SK-N-MC (cell line): ENCODE measurements around the gene P3H4.

ENCODE experiments used
- DNase-seq: peaks from one replicate; pipeline ENCODE4 v3.0.0-alpha.2; 2011; ENCODE audit warnings: low read depth, low spot score
- H3K27ac ChIP-seq: fragments of 200-600 bp; sonication (generic); 2 replicates; pipeline ENCODE4 v1.5.1; 2016; ENCODE audit warnings: mixed run types
- H3K36me3 ChIP-seq: fragments of 200-600 bp; sonication (generic); 2 replicates; pipeline ENCODE4 v1.6.1; 2017; ENCODE audit warnings: antibody characterized with exemption, low read length, mixed read lengths; ENCODE audit not compliant: insufficient read depth
- H3K4me3 ChIP-seq: fragments of 200-600 bp; sonication (generic); 2 replicates; pipeline ENCODE4 v1.5.1; 2016
- H3K9ac ChIP-seq: fragments of 200-600 bp; sonication (generic); 2 replicates; pipeline ENCODE4 v1.8.0; 2017; ENCODE audit warnings: mixed run types, mixed read lengths; ENCODE audit not compliant: insufficient read length
- H3K9me3 ChIP-seq: fragments of 200-600 bp; sonication (generic); 2 replicates; pipeline ENCODE4 v1.6.1; 2017; ENCODE audit warnings: low read depth, mild to moderate bottlenecking, antibody characterized with exemption, low read length, moderate library complexity, mixed read lengths
- EZH2 ChIP-seq: fragments of 200-600 bp; sonication (generic); IDR thresholded peaks from one replicate; pipeline ENCODE4 v1.6.1; 2017; ENCODE audit warnings: antibody characterized with exemption
- FOXP2 ChIP-seq: optimal IDR thresholded peaks from 2 replicates; pipeline ENCODE3; 2011; ENCODE audit warnings: mild to moderate bottlenecking, moderate library complexity; ENCODE audit not compliant: insufficient read depth; ENCODE audit errors: extremely low read length, control extremely low read depth
- POLR2AphosphoS5 ChIP-seq: IDR thresholded peaks from 2 replicates; pipeline ENCODE4 v1.6.1; 2012; ENCODE audit warnings: mild to moderate bottlenecking, low read depth, low read length, borderline replicate concordance

The P3H4 gene

DNA sequence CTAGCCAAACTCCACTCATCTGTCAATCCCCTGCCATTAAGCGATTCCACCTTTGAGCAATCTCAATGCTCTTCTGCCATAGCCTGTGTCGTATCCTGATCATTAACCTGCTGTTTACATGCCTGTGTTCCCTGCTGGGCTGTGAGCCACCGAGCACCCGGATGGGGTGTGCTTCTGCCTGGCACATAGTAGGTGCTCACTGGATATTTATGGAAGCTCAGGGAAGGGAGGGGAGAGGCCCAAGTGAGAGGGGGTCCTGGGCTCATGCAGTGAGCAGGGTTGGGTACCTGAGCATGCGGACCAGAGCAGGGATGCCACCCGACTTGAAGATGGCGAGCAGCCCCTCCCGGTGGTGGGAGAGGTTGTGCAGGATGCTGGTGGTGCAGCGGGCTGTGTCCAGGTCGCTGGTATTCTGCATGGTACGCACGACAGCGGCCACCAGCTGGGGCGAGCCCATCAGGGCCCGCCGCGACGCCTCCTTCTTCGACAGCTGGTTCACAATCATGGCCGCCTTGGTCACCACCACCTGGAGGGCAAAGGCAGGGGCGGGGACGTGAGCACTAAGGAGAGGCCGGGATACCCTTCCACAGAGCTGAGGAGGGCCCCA is 43.0 kb downstream of the P3H4 start:
- Histone ChIP-seq H3K4me3 (no peak overlapping the region), H3K27ac (no peak overlapping the region), H3K36me3 (peaks cover 34% of the 10 kb centered on the region; the same call in 1 of the 2 replicates), H3K9me3 (no peaks in the 10 kb centered on the region), H3K9ac (no peak overlapping the region)
- TF ChIP-seq EZH2 (no peak), FOXP2 (no peak)
- DNase-seq: no peak

DNA sequence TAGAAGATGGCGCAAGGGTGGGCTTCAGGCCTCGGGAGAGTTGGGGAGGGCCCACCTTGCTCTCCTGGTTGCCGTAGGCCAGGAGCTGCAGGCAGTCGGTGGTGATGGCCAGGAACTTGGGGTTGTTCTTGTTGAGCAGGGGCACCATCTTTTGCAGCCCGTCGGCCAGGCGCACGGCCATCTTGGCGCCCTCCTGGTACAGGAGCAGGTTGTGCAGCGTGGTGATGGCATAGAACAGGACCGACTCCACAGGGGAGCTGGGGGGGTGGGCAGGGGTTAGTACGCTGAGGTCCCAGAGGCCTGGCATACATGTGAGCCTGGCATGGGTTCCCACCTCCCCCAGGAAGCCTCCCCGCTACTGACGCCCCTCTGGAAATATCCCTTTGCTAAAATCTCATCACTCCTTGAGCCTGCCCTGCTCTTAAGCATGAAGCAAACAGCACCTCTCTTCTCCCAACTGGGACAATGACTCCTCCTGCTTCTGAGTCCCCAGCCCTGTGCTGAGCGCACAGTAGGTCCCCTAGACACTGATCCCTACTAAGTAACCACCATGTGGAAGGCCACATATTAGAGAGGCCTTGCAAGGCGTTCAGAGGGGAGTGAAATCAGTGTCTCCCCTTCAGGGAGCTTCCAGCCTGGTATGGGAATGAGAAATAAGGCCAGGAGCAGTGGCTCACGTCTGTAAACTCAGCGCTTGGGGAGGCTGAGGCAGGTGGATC is 44.3 kb downstream of the P3H4 start:
- no peak overlapping the region for H3K4me3 ChIP-seq
- DNase-seq: no peak
- no peaks in the 10 kb centered on the region for H3K9me3 ChIP-seq
- peaks cover 46% of the 10 kb centered on the region; the same call in 1 of the 2 replicates for H3K36me3 ChIP-seq
- H3K27ac ChIP-seq: no peak overlapping the region
- TF ChIP-seq FOXP2 (no peak), EZH2 (no peak), POLR2AphosphoS5 (no peak)
- H3K9ac ChIP-seq: no peak overlapping the region

DNA sequence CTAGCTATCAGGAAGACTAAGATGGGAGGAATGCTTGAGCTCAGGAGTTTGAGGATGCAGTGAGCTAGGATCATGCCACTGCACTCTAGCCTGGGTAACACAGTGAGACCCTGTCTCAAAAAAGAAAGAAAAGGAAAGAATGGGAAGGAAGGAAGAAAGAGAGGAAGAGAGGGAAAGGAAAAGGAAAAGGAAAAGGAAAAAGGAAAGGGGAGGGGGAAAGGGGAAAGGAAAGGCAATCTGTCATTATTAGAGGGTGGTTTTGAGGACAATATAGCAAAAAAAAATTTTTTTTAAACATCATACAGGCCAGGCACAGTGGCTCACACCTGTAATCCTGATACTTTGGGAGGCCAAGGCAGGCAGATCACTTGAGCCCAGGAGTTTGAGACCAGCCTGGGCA is 45.6 kb downstream of the P3H4 start:
- Histone ChIP-seq H3K9me3 (no peaks in the 10 kb centered on the region), H3K4me3 (no peak overlapping the region), H3K9ac (no peak overlapping the region), H3K27ac (no peak overlapping the region), H3K36me3 (peaks cover 54% of the 10 kb centered on the region; the same call in 1 of the 2 replicates)
- no peak for DNase-seq
- TF ChIP-seq EZH2: no peak
- no peak for TF ChIP-seq FOXP2
- no peak for TF ChIP-seq POLR2AphosphoS5

DNA sequence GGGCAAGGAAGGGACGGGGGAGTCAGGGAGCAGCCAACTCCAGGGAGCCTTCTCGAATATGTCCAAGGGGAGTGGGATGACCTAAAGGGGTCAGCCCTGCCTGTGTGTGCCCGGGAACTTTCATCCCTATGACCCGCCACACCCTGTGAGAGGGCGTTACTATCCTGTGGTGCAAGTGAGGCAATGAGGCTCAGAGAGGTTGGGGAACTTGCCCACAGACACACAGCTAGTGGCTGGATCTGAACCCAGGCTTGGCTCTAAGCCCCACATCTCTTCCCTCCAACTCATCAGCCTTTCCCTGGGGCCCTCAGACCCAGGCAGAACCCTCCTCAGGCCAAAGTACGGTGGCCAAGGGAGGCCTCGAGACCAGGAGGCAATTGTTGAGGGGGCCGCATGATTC is 48.4 kb downstream of the P3H4 start:
- H3K9me3 ChIP-seq: no peaks in the 10 kb centered on the region
- H3K9ac ChIP-seq: no peak overlapping the region
- no peak overlapping the region for H3K27ac ChIP-seq
- peaks cover 51% of the 10 kb centered on the region; the same call in 1 of the 2 replicates for H3K36me3 ChIP-seq
- no peak for DNase-seq
- no peak overlapping the region for H3K4me3 ChIP-seq
- no peak for TF ChIP-seq POLR2AphosphoS5
- TF ChIP-seq EZH2: no peak
- no peak for TF ChIP-seq FOXP2

DNA sequence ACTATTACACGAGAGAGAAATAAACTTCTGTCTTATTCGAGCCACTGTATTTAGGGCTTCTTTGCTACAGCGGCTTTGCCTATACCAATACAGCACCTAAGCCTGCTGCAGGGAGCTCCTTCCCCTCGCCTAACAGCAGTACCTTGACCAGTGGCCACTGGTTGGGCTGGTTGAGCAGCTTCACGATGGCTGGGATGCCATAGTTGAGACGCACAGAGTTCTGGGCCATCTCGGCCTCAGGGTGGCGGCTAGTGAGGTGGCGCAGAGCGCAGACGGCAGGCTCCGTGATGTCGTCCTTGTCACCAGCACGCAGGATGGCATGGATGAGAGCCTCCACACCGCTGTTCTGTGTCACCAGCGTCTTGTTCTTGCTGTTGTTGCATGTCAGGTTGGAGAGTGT is 48.9 kb downstream of the P3H4 start:
- peaks cover 55% of the 10 kb centered on the region for H3K36me3 ChIP-seq
- H3K9ac ChIP-seq: no peak overlapping the region

DNA sequence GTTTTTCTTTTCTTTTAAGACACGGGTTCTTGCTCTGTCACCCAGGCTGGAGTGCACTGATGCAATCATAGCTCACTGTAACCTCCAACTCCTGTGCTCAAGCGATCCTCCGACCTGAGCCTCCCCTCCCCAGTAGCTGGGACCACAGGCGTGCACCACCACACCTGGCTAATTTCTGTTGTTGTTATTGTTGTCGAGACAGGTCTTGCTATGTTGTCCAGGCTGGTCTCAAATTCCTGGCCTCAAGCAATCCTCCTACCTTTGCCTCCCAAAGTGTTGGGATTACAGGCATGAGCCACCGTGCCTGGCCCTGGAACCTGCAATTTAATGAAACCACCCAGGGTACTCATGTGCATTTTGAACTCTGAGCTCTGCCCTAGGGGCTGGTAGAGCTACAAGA is 49.4 kb downstream of the P3H4 start:
- TF ChIP-seq FOXP2 (no peak), EZH2 (no peak), POLR2AphosphoS5 (no peak)
- Histone ChIP-seq H3K36me3 (peaks cover 57% of the 10 kb centered on the region), H3K9me3 (no peaks in the 10 kb centered on the region)

More for the DNA sequence above, 48.9 kb downstream of the P3H4 start:
- Histone ChIP-seq H3K27ac (no peak overlapping the region), H3K9me3 (no peaks in the 10 kb centered on the region), H3K4me3 (no peak overlapping the region)
- TF ChIP-seq FOXP2 (no peak), POLR2AphosphoS5 (no peak), EZH2 (no peak)
- no peak for DNase-seq

DNA sequence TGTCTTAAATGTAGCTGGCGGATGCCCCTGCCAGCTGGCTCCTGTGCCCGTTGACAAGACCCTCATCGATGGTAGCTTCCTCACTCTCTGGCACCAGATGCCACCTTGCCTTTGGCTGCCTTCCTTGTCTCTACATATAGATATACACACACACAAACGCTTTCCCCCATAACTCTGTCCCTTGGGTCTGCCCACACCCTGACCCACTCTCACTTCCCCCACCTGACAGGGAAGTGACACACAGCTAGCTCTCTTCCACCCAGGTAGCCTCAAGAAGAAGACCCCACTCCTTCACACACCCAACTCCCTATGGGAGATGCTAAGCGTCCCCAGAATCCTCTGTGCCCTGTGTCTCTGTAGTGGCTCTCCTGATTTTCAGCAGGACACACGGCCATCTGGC is 50.9 kb downstream of the P3H4 start:
- Histone ChIP-seq H3K9ac (no peak overlapping the region), H3K36me3 (peaks cover 64% of the 10 kb centered on the region), H3K27ac (no peak overlapping the region), H3K9me3 (no peaks in the 10 kb centered on the region), H3K4me3 (no peak overlapping the region)
- DNase-seq: no peak
- no peak for TF ChIP-seq POLR2AphosphoS5
- TF ChIP-seq EZH2: no peak
- no peak for TF ChIP-seq FOXP2

More for the DNA sequence above, 49.4 kb downstream of the P3H4 start:
- no peak for DNase-seq
- Histone ChIP-seq H3K9ac (no peak overlapping the region), H3K27ac (no peak overlapping the region), H3K4me3 (no peak overlapping the region)

DNA sequence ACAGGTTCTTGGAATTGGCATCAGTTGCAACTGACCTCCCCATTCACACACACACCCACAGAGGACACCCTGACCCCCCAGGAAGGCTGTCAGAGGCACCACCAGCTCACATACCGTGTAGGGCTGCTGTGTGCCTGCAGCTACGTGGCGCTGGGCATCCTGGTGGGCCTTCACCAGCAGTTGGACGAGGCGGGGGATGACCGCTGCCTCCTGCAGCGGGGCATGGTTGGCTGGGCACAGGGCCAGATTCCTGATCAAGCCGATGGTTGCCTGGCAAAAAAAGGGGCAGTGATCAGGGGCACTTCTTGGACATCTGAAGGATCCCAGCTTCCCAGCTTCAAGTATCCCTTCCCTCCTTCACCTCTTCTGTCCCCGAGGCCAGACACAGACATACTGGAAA is 53.1 kb downstream of the P3H4 start:
- H3K36me3 ChIP-seq: peaks cover 56% of the 10 kb centered on the region
- no peak overlapping the region for H3K27ac ChIP-seq
- DNase-seq: no peak
- no peak for TF ChIP-seq EZH2
- no peak for TF ChIP-seq POLR2AphosphoS5
- no peak for TF ChIP-seq FOXP2
- H3K9me3 ChIP-seq: no peaks in the 10 kb centered on the region
- H3K4me3 ChIP-seq: no peak overlapping the region
- no peak overlapping the region for H3K9ac ChIP-seq
